ELF-1 (cell line): ENCODE measurements around the gene DNAH2.
"Not testable (repeated sequence)": the region's sequence is repeated elsewhere in the genome, so short reads cannot be mapped to it uniquely, and the experiment has no call there.

Source experiments
- DNase-seq: peaks from one replicate; pipeline ENCODE4 v3.0.0-alpha.2; 2016; ENCODE audit warnings: low read depth, low spot score

DNAH2 gene

GRCh38 chr17:7849751-7850504 lies 132.4 kb downstream of the DNAH2 start:
- no peak for DNase-seq

GRCh38 chr17:7850701-7851437 lies 133.3 kb downstream of the DNAH2 start:
- DNase-seq, result no peak

- peak; percentile 94 for DNase-seq
These were observed 134.1 kb downstream of the DNAH2 start for GRCh38 chr17:7851438-7852261.

GRCh38 chr17:7852262-7852670 lies 134.7 kb downstream of the DNAH2 start:
- DNase-seq, result no peak

GRCh38 chr17:7852919-7853690 lies 135.6 kb downstream of the DNAH2 start:
- peak; percentile 77 for DNase-seq

- DNase-seq, result peak; percentile 75
These were observed 136.1 kb downstream of the DNAH2 start for GRCh38 chr17:7853691-7854038.

GRCh38 chr17:7854078-7854777 lies 136.7 kb downstream of the DNAH2 start:
- no peak for DNase-seq

- peak; percentile 94 for DNase-seq
These were observed 137.5 kb downstream of the DNAH2 start, which contains the start of gene TMEM88 for GRCh38 chr17:7854851-7855659. TMEM88 (plus strand) TSS chr17:7855066; CDS start chr17:7855075, 9 bp downstream.

GRCh38 chr17:7855660-7856010 lies 138.1 kb downstream of the DNAH2 start:
- DNase-seq, result no peak

- DNase-seq, result peak; percentile 45
These were observed 138.7 kb downstream of the DNAH2 start for GRCh38 chr17:7856011-7856810.

- DNase-seq, result peak; percentile 100
These were observed 139.5 kb downstream of the DNAH2 start, which contains the start of gene NAA38 for GRCh38 chr17:7856811-7857712. NAA38 (minus strand) TSS chr17:7857559; CDS start chr17:7857463, 96 bp downstream.

GRCh38 chr17:7857713-7858521 lies 140.4 kb downstream of the DNAH2 start, which contains the start of gene CYB5D1:
CYB5D1 (plus strand) TSS chr17:7858003; CDS start chr17:7858135, 132 bp downstream.
- DNase-seq, result peak; percentile 94

- DNase-seq, result peak; percentile 77
These were observed 140.9 kb downstream of the DNAH2 start for GRCh38 chr17:7858522-7858810.

GRCh38 chr17:7859028-7859427 lies 141.5 kb downstream of the DNAH2 start:
- no peak for DNase-seq

GRCh38 chr17:7862692-7863437 lies 145.3 kb downstream of the DNAH2 start:
- DNase-seq, result peak; percentile 53

- DNase-seq, result not testable (repeated sequence)
These were observed 146.8 kb downstream of the DNAH2 start for GRCh38 chr17:7864384-7864783.
